ENCODE results near the gene HOTAIR.

DNA sequence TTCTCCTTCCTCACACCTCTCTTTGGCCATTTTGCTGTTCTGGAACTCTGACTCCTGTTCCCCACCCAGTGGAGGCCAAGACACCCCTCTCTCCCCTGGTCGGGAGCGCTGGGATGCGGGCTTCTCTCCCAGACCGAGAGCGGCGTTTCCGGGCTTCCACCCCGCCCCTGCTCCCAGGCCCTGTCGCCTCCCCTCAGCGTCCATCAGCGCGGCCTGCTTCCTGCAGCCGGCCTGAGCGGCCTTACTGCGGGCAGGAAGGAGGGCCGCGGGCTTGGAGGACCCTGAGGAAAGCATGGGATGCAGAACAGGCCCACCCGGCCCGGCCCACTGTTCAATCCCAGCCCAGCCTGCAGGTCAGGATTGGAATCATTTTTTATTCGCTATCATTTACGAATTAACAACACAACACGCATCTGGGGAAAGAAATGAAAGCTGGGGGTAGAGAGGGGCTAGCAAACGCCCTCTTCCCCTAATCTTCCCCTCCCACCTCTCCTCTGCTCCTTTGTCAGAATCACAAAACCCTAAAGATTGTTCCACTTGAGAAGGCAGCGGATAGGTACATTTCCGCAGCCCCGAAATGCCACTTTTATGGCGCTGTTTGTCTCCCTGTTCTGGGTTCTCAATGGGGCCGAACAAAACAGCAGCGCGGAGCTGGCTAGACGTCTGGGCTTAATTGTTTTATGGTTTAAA, 30.2 kb upstream of the HOTAIR start:
- no peak for TF ChIP-seq POLR2A (IDR thresholded peaks at IDR 0.05)
- TF ChIP-seq, protein P1, sequence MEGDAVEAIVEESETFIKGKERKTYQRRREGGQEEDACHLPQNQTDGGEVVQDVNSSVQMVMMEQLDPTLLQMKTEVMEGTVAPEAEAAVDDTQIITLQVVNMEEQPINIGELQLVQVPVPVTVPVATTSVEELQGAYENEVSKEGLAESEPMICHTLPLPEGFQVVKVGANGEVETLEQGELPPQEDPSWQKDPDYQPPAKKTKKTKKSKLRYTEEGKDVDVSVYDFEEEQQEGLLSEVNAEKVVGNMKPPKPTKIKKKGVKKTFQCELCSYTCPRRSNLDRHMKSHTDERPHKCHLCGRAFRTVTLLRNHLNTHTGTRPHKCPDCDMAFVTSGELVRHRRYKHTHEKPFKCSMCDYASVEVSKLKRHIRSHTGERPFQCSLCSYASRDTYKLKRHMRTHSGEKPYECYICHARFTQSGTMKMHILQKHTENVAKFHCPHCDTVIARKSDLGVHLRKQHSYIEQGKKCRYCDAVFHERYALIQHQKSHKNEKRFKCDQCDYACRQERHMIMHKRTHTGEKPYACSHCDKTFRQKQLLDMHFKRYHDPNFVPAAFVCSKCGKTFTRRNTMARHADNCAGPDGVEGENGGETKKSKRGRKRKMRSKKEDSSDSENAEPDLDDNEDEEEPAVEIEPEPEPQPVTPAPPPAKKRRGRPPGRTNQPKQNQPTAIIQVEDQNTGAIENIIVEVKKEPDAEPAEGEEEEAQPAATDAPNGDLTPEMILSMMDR (IDR thresholded peaks at IDR 0.05), result no peak

All from stomach (tissue), 4 donors.